ENCODE data around the gene NUB1.

Gene NUB1

GRCh38 chr7:151389096-151389767 lies 47.6 kb downstream of the NUB1 start:
- no peak for DNase-seq (ENCODE audit: low spot score)

GRCh38 chr7:151389768-151390597 lies 48.4 kb downstream of the NUB1 start:
- no peak for DNase-seq (ENCODE audit: low spot score)

- DNase-seq (ENCODE audit: low spot score) = no peak
Observed at GRCh38 chr7:151390598-151391357, 49.2 kb downstream of the NUB1 start.

GRCh38 chr7:151391358-151391730 lies 49.7 kb downstream of the NUB1 start:
- no peak for DNase-seq (ENCODE audit: low spot score)

GRCh38 chr7:151392002-151392401 lies 50.4 kb downstream of the NUB1 start:
- no peak for DNase-seq (ENCODE audit: low spot score)

GRCh38 chr7:151392426-151392825 lies 50.8 kb downstream of the NUB1 start:
- DNase-seq (ENCODE audit: low spot score) = no peak

- DNase-seq (ENCODE audit: low spot score) = no peak
Observed at GRCh38 chr7:151393031-151393977, 51.7 kb downstream of the NUB1 start.

GRCh38 chr7:151394076-151395035 lies 52.7 kb downstream of the NUB1 start:
- no peak for DNase-seq (ENCODE audit: low spot score)

- DNase-seq (ENCODE audit: low spot score) = no peak
Observed at GRCh38 chr7:151395036-151395367, 53.4 kb downstream of the NUB1 start.

GRCh38 chr7:151396328-151396970 lies 54.8 kb downstream of the NUB1 start:
- DNase-seq (ENCODE audit: low spot score) = no peak

- DNase-seq (ENCODE audit: low spot score) = no peak
Observed at GRCh38 chr7:151397026-151397425, 55.4 kb downstream of the NUB1 start.

- no peak for DNase-seq (ENCODE audit: low spot score)
Observed at GRCh38 chr7:151398446-151399304, 57.1 kb downstream of the NUB1 start.

GRCh38 chr7:151399305-151399601 lies 57.6 kb downstream of the NUB1 start:
- no peak for DNase-seq (ENCODE audit: low spot score)

- DNase-seq (ENCODE audit: low spot score) = no peak
Observed at GRCh38 chr7:151399906-151400305, 58.3 kb downstream of the NUB1 start.

- no peak for DNase-seq (ENCODE audit: low spot score)
Observed at GRCh38 chr7:151400626-151401315, 59.2 kb downstream of the NUB1 start.

GRCh38 chr7:151402029-151402835 lies 60.6 kb downstream of the NUB1 start:
- DNase-seq (ENCODE audit: low spot score) = no peak

- no peak for DNase-seq (ENCODE audit: low spot score)
Observed at GRCh38 chr7:151403764-151404163, 62.2 kb downstream of the NUB1 start.

All from AG08396 (cell line).